Renal cortical epithelial cell (primary cell): ENCODE results near the gene GADD45B. TPM values are rescaled to one million over a fixed set of nuclear protein-coding genes. Genes with fewer than 3 reads are reported as not detected.
"Not testable (repeated sequence)": the region's sequence is repeated elsewhere in the genome, so short reads cannot be mapped to it uniquely, and the experiment has no call there.

ENCODE experiments used
- DNase-seq: peaks from one replicate; pipeline ENCODE4 v3.0.0-alpha.2; 2011; ENCODE audit warnings: low read depth
- total RNA-seq: library from RNA; depleted of rRNA; stranded (reverse); fragments of >200 nt; gene quantifications from 2 replicates; pipeline ENCODE4 v1.2.3, GENCODE V29; 2014

Gene GADD45B
- total RNA-seq, 1 donor from 2014 or later: 50.2 TPM

DNA sequence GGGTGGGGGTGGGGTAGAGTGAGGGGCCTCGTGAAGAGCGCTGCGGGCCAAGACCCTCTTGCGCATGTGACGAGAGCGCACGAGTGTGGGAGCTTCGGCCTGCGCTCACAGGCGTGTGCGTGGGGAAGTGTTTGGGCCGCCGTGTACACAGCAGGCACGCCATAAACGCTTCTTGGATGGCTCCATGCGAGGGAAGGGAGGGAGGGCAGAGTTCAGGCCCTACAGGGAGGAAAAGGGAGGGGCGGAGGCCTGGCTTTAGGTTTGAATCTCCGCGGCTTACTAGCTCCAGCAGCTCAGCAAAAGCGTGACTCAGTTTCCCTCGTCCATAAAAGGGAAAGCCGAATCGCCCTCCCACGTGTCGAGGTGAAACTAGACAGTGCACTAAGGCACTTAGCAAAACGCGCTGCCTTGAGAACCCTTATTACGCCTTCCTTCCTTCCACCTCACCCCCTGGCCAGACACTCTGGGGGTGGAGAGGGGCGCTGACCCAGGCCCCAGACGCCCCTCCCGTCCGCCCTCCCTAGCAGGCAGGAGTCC lies 12.5 kb downstream of the GADD45B start:
- no peak for DNase-seq

DNA sequence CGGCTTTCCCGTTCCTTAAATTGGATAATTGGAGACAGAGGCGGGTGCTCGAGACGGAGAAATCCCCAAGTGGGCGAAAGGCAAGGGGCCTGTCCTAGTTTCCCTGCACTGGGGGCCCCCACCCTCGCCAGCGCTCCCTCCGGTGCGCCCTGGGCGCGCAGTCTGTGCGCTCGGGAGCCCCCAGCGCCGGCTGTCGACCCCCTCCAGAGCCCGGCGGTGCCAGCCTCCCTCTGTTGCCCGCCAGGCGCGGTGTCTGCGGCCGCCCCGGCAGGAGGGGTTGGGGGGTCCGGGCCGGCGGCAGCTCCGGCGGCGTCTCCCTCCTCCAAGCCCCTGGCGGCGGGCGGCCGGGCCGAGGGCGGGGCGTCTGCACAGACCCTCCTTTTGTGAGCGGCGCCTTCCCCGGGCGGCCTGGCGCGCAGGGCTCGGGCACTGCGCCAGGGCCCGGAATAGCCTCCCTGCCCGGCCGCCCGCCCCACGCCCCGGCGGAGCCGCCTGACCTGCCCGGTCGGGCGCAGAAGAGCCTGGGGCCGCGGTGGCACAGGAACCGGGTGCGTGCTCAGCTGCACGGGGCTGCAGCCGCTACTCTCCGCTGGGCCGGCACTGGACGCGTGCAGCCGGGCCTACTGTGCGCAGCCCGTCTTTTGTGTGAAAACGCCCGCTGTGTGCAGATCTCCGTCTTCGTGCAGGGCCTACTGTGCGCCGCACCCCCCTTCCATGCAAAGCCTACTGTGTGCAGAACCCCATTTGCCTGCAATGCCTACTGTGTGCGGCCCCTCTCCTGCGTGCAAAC lies 13.2 kb downstream of the GADD45B start:
- DNase-seq: no peak

GRCh38 chr19:2490659-2491058 lies 14.7 kb downstream of the GADD45B start:
- no peak for DNase-seq

- DNase-seq: peak; percentile 86
Observed at GRCh38 chr19:2491130-2491801, 15.3 kb downstream of the GADD45B start.

GRCh38 chr19:2492870-2493269 lies 16.9 kb downstream of the GADD45B start:
- no peak for DNase-seq

GRCh38 chr19:2493448-2493847 lies 17.5 kb downstream of the GADD45B start:
- DNase-seq: not testable (repeated sequence)

DNA sequence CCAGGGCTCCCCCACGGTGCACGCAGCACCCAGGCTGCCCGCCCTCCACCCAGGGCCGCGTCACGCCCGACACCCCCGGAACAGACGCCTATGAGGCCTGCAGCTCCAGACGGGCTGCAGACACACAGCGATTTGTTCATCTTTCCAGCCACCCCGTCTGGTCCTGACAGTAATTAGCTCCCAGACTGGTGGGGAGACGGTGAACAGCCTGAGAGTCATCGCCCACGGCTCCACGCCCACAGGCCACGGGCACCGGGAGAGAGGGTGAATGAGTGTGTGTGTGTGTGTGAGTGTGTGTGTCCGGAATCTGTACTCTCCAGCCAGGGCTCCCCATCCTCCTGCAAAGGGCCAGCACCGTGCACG lies 18.1 kb downstream of the GADD45B start:
- DNase-seq: no peak

GRCh38 chr19:2494447-2495129 lies 18.7 kb downstream of the GADD45B start:
- DNase-seq: no peak

GRCh38 chr19:2495130-2495641 lies 19.3 kb downstream of the GADD45B start:
- no peak for DNase-seq

- no peak for DNase-seq
Observed at GRCh38 chr19:2495651-2496316, 19.9 kb downstream of the GADD45B start.

- DNase-seq: no peak
Observed at GRCh38 chr19:2497186-2497585, 21.3 kb downstream of the GADD45B start.

GRCh38 chr19:2500156-2500555 lies 24.2 kb downstream of the GADD45B start:
- DNase-seq: no peak

- DNase-seq: no peak
Observed at GRCh38 chr19:2500841-2501261, 24.9 kb downstream of the GADD45B start.

- peak; percentile 47 for DNase-seq
Observed at GRCh38 chr19:2503521-2504109, 27.7 kb downstream of the GADD45B start.

DNA sequence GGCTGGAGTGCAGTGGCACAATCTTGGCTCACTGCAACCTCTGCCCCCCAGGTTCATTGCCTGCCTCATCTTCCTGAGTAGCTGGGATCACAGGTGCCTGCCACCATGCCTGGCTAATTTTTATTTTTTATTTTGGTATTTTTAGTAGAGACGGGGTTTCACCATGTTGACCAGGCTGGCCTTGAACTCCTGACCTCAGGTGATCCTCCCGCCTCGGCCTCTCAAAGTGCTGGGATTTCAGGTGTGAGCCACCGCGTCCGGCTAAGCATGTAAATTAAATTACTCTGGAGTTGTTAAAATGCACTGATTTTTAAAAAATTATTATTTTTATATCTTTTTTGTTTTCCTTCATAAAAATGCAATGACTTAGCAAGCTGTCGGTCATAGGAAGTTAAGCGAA lies 30.7 kb downstream of the GADD45B start:
- not testable (repeated sequence) for DNase-seq

GRCh38 chr19:2507109-2507508 lies 31.2 kb downstream of the GADD45B start:
- DNase-seq: peak; percentile 79

- no peak for DNase-seq
Observed at GRCh38 chr19:2509096-2509495, 33.2 kb downstream of the GADD45B start.

DNA sequence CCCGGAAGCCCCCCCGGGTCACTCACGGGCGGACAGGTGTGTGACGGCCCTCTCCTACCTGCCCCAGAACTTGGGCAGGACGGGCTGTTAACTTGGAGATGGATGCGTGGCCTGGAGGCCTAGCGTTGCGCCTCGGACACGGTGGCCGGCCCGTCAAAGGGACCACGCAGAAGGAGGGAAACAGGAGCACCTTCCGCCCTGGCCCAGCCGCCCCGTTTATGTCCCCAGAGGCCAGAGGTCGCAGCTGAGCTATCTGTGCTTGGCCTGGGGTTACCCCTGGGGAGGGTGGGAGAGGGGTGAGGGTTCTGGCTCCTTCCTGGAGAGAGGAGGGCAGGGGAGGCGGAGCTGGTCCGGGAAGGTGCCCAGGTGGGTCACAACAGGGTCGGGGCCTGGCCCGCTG lies 35.6 kb downstream of the GADD45B start:
- no peak for DNase-seq

DNA sequence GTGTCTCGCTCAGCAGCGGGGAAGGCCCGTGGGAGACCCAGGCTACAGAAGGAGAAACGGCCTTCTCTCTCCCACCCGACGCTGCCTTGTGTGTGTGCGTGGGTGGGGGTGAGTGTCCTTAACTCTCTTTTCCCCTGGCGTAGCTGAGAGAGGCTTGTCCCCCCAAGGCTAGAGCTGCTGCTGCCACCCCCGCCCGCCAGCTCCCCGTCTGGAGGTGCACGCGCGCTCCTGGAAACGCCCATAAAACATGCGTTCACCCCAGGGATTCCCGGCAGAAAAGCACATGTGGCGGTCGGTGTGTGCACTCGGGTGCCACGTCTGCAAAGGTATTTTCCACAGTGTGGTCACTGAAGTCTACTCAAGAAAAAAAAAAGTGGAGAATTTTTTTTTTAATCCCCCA lies 36.1 kb downstream of the GADD45B start:
- DNase-seq: no peak

GRCh38 chr19:2512523-2513431 lies 36.9 kb downstream of the GADD45B start:
- DNase-seq: no peak
